Measurements from ENCODE around the gene RHD.

DNA sequence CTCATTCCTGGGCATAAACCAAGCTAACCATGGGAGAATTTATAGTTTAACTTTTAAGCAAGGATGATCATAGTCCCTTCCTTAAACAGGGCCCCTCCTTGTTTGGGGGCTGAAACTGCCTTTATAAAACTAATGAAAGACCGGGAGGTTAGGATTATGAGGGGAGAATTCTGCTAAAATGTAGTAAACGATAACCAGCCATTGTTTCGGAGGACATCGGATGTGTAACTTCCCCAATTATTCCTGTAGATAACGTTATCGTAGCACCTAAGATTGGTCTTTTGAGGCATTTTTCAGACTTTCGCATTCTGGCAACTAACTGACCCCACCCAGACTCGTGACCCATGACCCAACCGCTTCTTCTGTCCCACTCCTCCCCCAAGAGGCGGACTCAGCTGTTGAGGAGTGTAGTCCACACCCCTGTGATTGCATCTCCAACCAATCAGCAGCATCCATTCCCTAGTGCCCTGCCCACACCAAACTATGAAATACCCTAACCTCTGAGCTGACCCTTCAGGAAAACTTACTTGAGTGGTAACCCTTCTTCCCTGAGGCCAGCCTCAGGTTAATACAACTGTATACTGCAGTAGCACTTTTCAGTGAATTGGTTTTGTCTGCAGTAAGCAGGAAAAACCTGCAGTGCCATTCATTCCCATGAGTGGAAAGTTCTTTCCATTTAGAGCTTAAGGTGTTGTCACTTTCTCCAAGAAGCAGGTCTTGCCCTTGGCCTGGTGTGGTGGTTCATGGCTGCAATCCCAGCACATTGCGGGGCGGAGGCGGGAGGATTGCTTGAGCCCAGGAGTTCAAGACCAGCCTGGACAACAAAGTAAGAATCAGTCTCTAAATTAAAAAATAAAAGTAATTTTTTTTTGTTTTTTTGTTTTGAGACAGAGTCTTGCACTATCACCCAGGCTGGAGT, 39.2 kb upstream of the RHD start:
- TF ChIP-seq CTCF (IDR thresholded peaks at IDR 0.05) (no peak), POLR2A (IDR thresholded peaks at IDR 0.05) (no peak)

Data from thyroid gland (tissue), 4 donors.